SK-N-SH (cell line): ENCODE measurements around the gene HCCS. TPM values are rescaled to one million over a fixed set of nuclear protein-coding genes. Genes with fewer than 3 reads are reported as not detected.

Source experiments
- CTCF ChIA-PET: fragments of 300-600, 350-600 bp; formaldehyde crosslinking; extraction: SDS; loops from one replicate; lab custom pipeline; 2021; lab: Yijun Ruan, JAX
- POLR2A ChIA-PET: fragments of 350-600 bp; sonication (Branson Sonifier 250); formaldehyde crosslinking; extraction: SDS; loops from one replicate; lab custom pipeline; 2020; ENCODE audit warnings: antibody characterized with exemption, inconsistent platforms; lab: Yijun Ruan, JAX
- DNase-seq: peaks from one replicate; pipeline ENCODE4 v3.0.0; 2012
- H2AFZ ChIP-seq: fragments of 200-600 bp; sonication (generic); 2 replicates; pipeline ENCODE4 v1.8.1; 2016; ENCODE audit warnings: antibody characterized with exemption, mild to moderate bottlenecking, low read depth
- H3F3A ChIP-seq: fragments of 200-600 bp; sonication (generic); replicated peaks from 2 replicates; pipeline ENCODE3; 2016; ENCODE audit warnings: antibody characterized with exemption, mild to moderate bottlenecking; ENCODE audit not compliant: insufficient read depth
- H3K27ac ChIP-seq, 2 experiments: fragments of 200-500 bp in 1 of 2; fragments of 200-600 bp in 1 of 2; sonication (Bioruptor generic) in 1 of 2; sonication (generic), shearing (Covaris generic) in 1 of 2; 2 replicates each; pipeline versions ENCODE4 v1.5.1 to v1.6.1; 2014 to 2016; ENCODE audit warnings: low read depth in 2 of 2, inconsistent platforms in 1 of 2, low read length in 1 of 2, mild to moderate bottlenecking in 1 of 2, mixed read lengths in 1 of 2
- H3K27me3 ChIP-seq: fragments of 200-600 bp; sonication (generic), shearing (Covaris generic); 2 replicates; pipeline ENCODE4 v1.6.1; 2016; ENCODE audit warnings: mixed run types; ENCODE audit not compliant: insufficient read depth
- H3K36me3 ChIP-seq, 2 experiments: fragments of 200-500 bp in 1 of 2; fragments of 200-600 bp in 1 of 2; sonication (Bioruptor generic) in 1 of 2; sonication (generic) in 1 of 2; replicated peaks in 1 of 2; 2 replicates each; pipeline versions ENCODE3 to v1.5.1; 2014 to 2016; ENCODE audit warnings: low read length in 1 of 2, mild to moderate bottlenecking in 1 of 2; ENCODE audit not compliant: insufficient read depth in 2 of 2, control insufficient read depth in 1 of 2
- H3K4me1 ChIP-seq, 2 experiments: fragments of 200-500 bp in 1 of 2; fragments of 200-600 bp in 1 of 2; sonication (Bioruptor generic) in 1 of 2; sonication (generic), shearing (Covaris generic) in 1 of 2; 2 replicates each; pipeline versions ENCODE4 v1.5.1 to v1.6.1; 2014 to 2016; ENCODE audit warnings: low read depth in 1 of 2, low read length in 1 of 2, mixed run types in 1 of 2; ENCODE audit not compliant: insufficient read depth in 2 of 2, control insufficient read depth in 1 of 2
- H3K4me2 ChIP-seq: fragments of 200-600 bp; sonication (generic), shearing (Covaris generic); 2 replicates; pipeline ENCODE4 v1.6.1; 2017; ENCODE audit warnings: mixed run types
- H3K4me3 ChIP-seq, 2 experiments: fragments of 200-500 bp in 1 of 2; fragments of 200-600 bp in 1 of 2; sonication (Bioruptor generic) in 1 of 2; sonication (generic), shearing (Covaris generic) in 1 of 2; 2 replicates each; pipeline versions ENCODE4 v1.5.1 to v1.8.1; 2014 to 2016; ENCODE audit warnings: low read depth in 2 of 2, inconsistent platforms in 1 of 2, low read length in 1 of 2, mild to moderate bottlenecking in 1 of 2, mixed read lengths in 1 of 2, moderate library complexity in 1 of 2
- H3K79me2 ChIP-seq: fragments of 200-600 bp; sonication (generic); 2 replicates; pipeline ENCODE4 v1.8.1; 2017; ENCODE audit warnings: mild to moderate bottlenecking; ENCODE audit not compliant: insufficient read depth
- H3K9ac ChIP-seq: fragments of 200-600 bp; sonication (generic); 2 replicates; pipeline ENCODE4 v1.6.1; 2017; ENCODE audit warnings: mixed run types
- H3K9me2 ChIP-seq: fragments of 200-600 bp; sonication (generic); 2 replicates; pipeline ENCODE4 v1.6.1; 2017; ENCODE audit warnings: mixed run types
- H3K9me3 ChIP-seq: fragments of 200-600 bp; sonication (generic); 2 replicates; pipeline ENCODE4 v1.6.1; 2017; ENCODE audit warnings: mixed run types, mild to moderate bottlenecking, moderate library complexity
- H4K20me1 ChIP-seq: fragments of 200-600 bp; sonication (generic); 2 replicates; pipeline ENCODE4 v1.6.1; 2017; ENCODE audit warnings: mild to moderate bottlenecking, mixed run types; ENCODE audit not compliant: insufficient read depth
- CHD2 ChIP-seq: fragments of 150-350 bp; IDR thresholded peaks from 2 replicates; pipeline ENCODE4 v1.6.1; 2018; ENCODE audit warnings: low read length; ENCODE audit not compliant: partially characterized antibody
- CTCF ChIP-seq: fragments of 200-600 bp; sonication (generic); IDR thresholded peaks from 2 replicates; pipeline ENCODE4 v1.6.1; 2017; ENCODE audit warnings: antibody characterized with exemption, mild to moderate bottlenecking, moderate library complexity
- ELF1 ChIP-seq: IDR thresholded peaks from 2 replicates; pipeline ENCODE4 v1.4.0; 2012
- EZH2phosphoT487 ChIP-seq: fragments of 200-600 bp; sonication (generic); IDR thresholded peaks from 2 replicates; pipeline ENCODE4 v1.6.1; 2017; ENCODE audit warnings: low read depth, mixed run types, mild to moderate bottlenecking, antibody characterized with exemption, moderate library complexity, borderline replicate concordance
- FOSL2 ChIP-seq: IDR thresholded peaks from 2 replicates; pipeline ENCODE4 v1.4.0; 2012; ENCODE audit warnings: low read depth, mild to moderate bottlenecking, moderate library complexity, borderline replicate concordance
- FOXJ3 ChIP-seq: sonication (generic); formaldehyde crosslinking; IDR thresholded peaks from 2 replicates; pipeline ENCODE4 v1.5.1; 2020; ENCODE audit warnings: mild to moderate bottlenecking, missing genetic modification reagents
- FOXM1 ChIP-seq: IDR thresholded peaks from 2 replicates; pipeline ENCODE4 v1.4.0; 2012; ENCODE audit warnings: low read depth, mild to moderate bottlenecking
- GABPA ChIP-seq: IDR thresholded peaks from 2 replicates; pipeline ENCODE4 v1.4.0; 2012; ENCODE audit warnings: low read depth, mild to moderate bottlenecking
- GATA2 ChIP-seq: sonication (generic); formaldehyde crosslinking; IDR thresholded peaks from 2 replicates; pipeline ENCODE4 v1.5.0; 2020; ENCODE audit warnings: mild to moderate bottlenecking, missing genetic modification reagents
- IRF3 ChIP-seq: fragments of 150-350 bp; IDR thresholded peaks from 2 replicates; pipeline ENCODE4 v1.6.1; 2016; ENCODE audit warnings: mild to moderate bottlenecking, low read depth, low read length
- JUND ChIP-seq: IDR thresholded peaks from 2 replicates; pipeline ENCODE4 v1.4.0; 2012
- MXI1 ChIP-seq: IDR thresholded peaks from 2 replicates; pipeline ENCODE4 v1.6.1; 2012; ENCODE audit warnings: mild to moderate bottlenecking, low read depth, low read length, improper control_type of control experiment
- NRF1 ChIP-seq: IDR thresholded peaks from 2 replicates; pipeline ENCODE4 v1.6.1; 2012; ENCODE audit warnings: low read depth, mild to moderate bottlenecking, low read length
- POLR2AphosphoS5 ChIP-seq: IDR thresholded peaks from 2 replicates; pipeline ENCODE4 v1.6.1; 2012; ENCODE audit warnings: low read depth, low read length
- RAD21 ChIP-seq: IDR thresholded peaks from 2 replicates; pipeline ENCODE4 v1.6.1; 2012; ENCODE audit warnings: mild to moderate bottlenecking, low read length
- RCOR1 ChIP-seq: fragments of 150-350 bp; IDR thresholded peaks from 2 replicates; pipeline ENCODE4 v1.6.1; 2017; ENCODE audit warnings: antibody characterized with exemption, low read length
- RFX5 ChIP-seq: IDR thresholded peaks from 2 replicates; pipeline ENCODE4 v1.6.1; 2012; ENCODE audit warnings: mild to moderate bottlenecking, improper control_type of control experiment, low read length
- SMC3 ChIP-seq: IDR thresholded peaks from 2 replicates; pipeline ENCODE4 v1.6.1; 2012; ENCODE audit warnings: low read depth, low read length, improper control_type of control experiment
- TAF1 ChIP-seq: IDR thresholded peaks from 2 replicates; pipeline ENCODE4 v1.6.1; 2012; ENCODE audit warnings: low read depth, mild to moderate bottlenecking, low read length, moderate library complexity, borderline replicate concordance
- TCF12 ChIP-seq: IDR thresholded peaks from 2 replicates; pipeline ENCODE4 v1.4.0; 2012
- TEAD4 ChIP-seq: IDR thresholded peaks from 2 replicates; pipeline ENCODE4 v1.4.0; 2012; ENCODE audit warnings: mild to moderate bottlenecking, borderline replicate concordance; ENCODE audit not compliant: insufficient read depth
- YY1 ChIP-seq: IDR thresholded peaks from 2 replicates; pipeline ENCODE4 v1.4.0; 2012; ENCODE audit warnings: low read depth, mild to moderate bottlenecking
- WGBS: methylation state at CpG from one replicate; pipeline ENCODE4 v1.1.6; 2017; ENCODE audit warnings: low lambda C conversion rate; 5-methylcytosine and 5-hydroxymethylcytosine counted together
- polyA plus RNA-seq, 3 experiments: library from polyadenylated mRNA; depleted of rRNA; stranded (reverse); fragments of >200 nt; gene quantifications; 2 replicates each; pipeline ENCODE4 v1.2.3, GENCODE V29; 2012
- TF ChIP-seq, protein P1 (sequence below): fragments of 150-350 bp; IDR thresholded peaks from 2 replicates; pipeline ENCODE4 v1.6.1; 2017; ENCODE audit warnings: antibody characterized with exemption, low read length, low read depth, borderline replicate concordance
- TF ChIP-seq, protein P2 (sequence below): IDR thresholded peaks from 2 replicates; pipeline ENCODE4 v1.4.0; 2012; ENCODE audit warnings: low read depth
- TF ChIP-seq, protein P3 (sequence below): IDR thresholded peaks from 2 replicates; pipeline ENCODE4 v1.4.0; 2012; ENCODE audit warnings: low read depth, borderline replicate concordance
- TF ChIP-seq, protein P4 (sequence below): IDR thresholded peaks from 2 replicates; pipeline ENCODE4; 2012

Gene HCCS
- polyA plus RNA-seq (2012; rRNA removed) = 33.7 and 40.8 TPM in 2 replicates
- 42.4 and 52.5 TPM in 2 replicates for polyA plus RNA-seq (2012; cell fraction: cytosol; rRNA removed)
- 9.6 and 18.4 TPM in 2 replicates for polyA plus RNA-seq (2012; cell fraction: nucleus; rRNA removed)

DNA sequence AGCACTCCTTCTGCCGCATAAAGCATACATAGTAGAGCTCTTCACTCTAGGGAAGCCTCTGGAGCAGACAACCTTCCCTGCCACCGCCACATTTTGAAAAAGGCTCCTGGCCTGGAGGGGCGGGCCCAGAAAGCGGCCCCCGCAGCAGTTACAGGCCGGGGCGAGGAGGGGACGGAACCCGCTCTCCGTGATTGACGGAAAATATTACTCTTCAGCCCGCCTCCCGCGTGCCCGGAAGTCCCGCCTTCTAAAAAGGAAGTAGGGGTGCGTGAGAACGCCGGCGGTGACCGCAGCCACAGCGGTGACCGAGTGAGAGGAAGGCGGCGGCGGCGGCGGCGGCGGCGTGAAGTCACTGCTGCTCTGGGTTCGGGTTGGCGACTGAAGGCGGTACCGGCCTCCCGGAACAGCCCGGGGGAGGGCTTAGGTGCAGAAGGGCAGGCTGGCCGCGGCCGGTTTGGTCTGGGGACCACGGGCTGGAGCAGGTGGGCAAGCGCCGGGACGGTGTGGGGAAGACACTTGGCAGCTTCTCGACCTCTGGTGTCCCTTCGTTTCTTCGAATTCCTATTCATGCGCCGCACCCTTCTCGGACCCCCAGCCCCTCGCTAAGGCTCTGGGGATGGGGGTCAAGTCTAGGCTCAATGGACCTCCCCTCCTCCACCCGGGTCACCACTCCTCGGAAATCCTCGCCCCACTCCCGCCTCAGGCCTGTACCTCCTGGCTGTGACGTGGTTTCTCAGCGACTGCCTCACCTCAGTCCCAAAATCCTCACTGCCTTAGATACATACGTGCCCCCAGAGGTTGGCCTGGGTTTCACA, at the start of gene HCCS:
TSS of gene HCCS (plus strand) at position 296 of the 815 bp plus-strand sequence. CDS start 729 bp downstream, outside the sequence.
- Histone ChIP-seq H3K9me2 (no peaks in the 10 kb centered on the region), H4K20me1 (no peaks in the 10 kb centered on the region), H3K4me1 (peaks cover 0 to 12% of the 10 kb centered on the region in 2 experiments; a peak in 2 of 4 replicates), H3K36me3 (peaks cover 35 to 37% of the 10 kb centered on the region in 2 experiments), H3K27me3 (no peaks in the 10 kb centered on the region), H2AFZ (peak within 1 kb of the TSS; percentile 74), H3K9ac (peak within 1 kb of the TSS; percentile 77), H3K4me2 (peak within 1 kb of the TSS; percentile 79), H3F3A (no peaks in the 10 kb centered on the region), H3K79me2 (peaks cover 36% of the 10 kb centered on the region), H3K9me3 (no peaks in the 10 kb centered on the region), H3K4me3 (peak within 1 kb of the TSS; percentile 81 to 98), H3K27ac (peak within 1 kb of the TSS; percentile 62 to 65; a peak in 3 of 4 replicates)
- ChIA-PET POLR2A (no interaction called here), CTCF (interaction anchor here (0.6 kb wide), 1 partner anchor 853 kb away, joined by 3 read pairs; no protein-coding TSS in a partner anchor)
- WGBS = under 1% methylated on average over 28 of the region's 58 CpGs
- peak; percentile 91 for DNase-seq
- no peak for TF ChIP-seq SMC3
- no peak for TF ChIP-seq GATA2
- no peak for TF ChIP-seq RCOR1
- no peak for TF ChIP-seq TEAD4
- TF ChIP-seq POLR2AphosphoS5 = peak; percentile 33; the same call in 1 of the 2 replicates
- TF ChIP-seq RFX5 = no peak
- TF ChIP-seq ELF1 = 0 out of 2 replicates have a peak, but pooled peaks have one; percentile 26
- TF ChIP-seq, protein P1, sequence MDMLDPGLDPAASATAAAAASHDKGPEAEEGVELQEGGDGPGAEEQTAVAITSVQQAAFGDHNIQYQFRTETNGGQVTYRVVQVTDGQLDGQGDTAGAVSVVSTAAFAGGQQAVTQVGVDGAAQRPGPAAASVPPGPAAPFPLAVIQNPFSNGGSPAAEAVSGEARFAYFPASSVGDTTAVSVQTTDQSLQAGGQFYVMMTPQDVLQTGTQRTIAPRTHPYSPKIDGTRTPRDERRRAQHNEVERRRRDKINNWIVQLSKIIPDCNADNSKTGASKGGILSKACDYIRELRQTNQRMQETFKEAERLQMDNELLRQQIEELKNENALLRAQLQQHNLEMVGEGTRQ = no peak
- TF ChIP-seq, protein P2, sequence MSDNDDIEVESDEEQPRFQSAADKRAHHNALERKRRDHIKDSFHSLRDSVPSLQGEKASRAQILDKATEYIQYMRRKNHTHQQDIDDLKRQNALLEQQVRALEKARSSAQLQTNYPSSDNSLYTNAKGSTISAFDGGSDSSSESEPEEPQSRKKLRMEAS = 0 out of 2 replicates have a peak, but pooled peaks have one; percentile 37
- TF ChIP-seq FOXJ3 = no peak
- peak; percentile 57; the same call in 1 of the 2 replicates for TF ChIP-seq FOXM1
- TF ChIP-seq CTCF = peak; percentile 30; the same call in 1 of the 2 replicates
- no peak for TF ChIP-seq FOSL2
- TF ChIP-seq NRF1 = no peak
- TF ChIP-seq YY1 = no peak
- TF ChIP-seq CHD2 = no peak
- TF ChIP-seq IRF3 = no peak
- TF ChIP-seq MXI1 = peak; percentile 76; the same call in 1 of the 2 replicates
- TF ChIP-seq TAF1 = peak; percentile 54
- no peak for TF ChIP-seq TCF12
- TF ChIP-seq, protein P3, sequence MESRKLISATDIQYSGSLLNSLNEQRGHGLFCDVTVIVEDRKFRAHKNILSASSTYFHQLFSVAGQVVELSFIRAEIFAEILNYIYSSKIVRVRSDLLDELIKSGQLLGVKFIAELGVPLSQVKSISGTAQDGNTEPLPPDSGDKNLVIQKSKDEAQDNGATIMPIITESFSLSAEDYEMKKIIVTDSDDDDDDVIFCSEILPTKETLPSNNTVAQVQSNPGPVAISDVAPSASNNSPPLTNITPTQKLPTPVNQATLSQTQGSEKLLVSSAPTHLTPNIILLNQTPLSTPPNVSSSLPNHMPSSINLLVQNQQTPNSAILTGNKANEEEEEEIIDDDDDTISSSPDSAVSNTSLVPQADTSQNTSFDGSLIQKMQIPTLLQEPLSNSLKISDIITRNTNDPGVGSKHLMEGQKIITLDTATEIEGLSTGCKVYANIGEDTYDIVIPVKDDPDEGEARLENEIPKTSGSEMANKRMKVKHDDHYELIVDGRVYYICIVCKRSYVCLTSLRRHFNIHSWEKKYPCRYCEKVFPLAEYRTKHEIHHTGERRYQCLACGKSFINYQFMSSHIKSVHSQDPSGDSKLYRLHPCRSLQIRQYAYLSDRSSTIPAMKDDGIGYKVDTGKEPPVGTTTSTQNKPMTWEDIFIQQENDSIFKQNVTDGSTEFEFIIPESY = no peak
- no peak for TF ChIP-seq EZH2phosphoT487
- TF ChIP-seq, protein P4, sequence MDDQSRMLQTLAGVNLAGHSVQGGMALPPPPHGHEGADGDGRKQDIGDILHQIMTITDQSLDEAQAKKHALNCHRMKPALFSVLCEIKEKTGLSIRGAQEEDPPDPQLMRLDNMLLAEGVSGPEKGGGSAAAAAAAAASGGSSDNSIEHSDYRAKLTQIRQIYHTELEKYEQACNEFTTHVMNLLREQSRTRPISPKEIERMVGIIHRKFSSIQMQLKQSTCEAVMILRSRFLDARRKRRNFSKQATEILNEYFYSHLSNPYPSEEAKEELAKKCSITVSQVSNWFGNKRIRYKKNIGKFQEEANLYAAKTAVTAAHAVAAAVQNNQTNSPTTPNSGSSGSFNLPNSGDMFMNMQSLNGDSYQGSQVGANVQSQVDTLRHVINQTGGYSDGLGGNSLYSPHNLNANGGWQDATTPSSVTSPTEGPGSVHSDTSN = peak; percentile 95
- no peak for TF ChIP-seq RAD21
- TF ChIP-seq GABPA = peak; percentile 94
- TF ChIP-seq JUND = no peak
